ENCODE data around the gene ZNF609.

The ZNF609 gene

DNA sequence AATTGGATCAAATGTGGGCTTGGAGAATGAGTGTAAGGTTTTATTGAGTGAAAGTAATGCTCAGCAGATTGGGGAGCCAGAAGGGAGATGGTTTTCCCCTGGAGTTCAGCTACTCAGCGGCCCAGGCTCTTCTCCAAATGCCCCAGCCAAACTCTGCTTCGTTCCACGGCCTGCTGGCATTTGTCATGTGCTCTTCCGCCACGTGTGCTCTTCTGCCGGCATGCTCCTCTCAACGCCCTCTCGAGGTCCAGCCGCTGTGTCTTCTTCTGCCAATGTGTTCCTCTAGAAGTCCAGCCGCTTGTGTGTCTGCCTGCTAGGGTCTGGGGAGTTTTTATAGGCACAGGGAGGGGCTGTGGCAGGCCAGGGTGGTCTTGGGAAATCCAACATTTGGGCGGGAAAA lies 158.2 kb downstream of the ZNF609 start:
- TF ChIP-seq, protein P1, sequence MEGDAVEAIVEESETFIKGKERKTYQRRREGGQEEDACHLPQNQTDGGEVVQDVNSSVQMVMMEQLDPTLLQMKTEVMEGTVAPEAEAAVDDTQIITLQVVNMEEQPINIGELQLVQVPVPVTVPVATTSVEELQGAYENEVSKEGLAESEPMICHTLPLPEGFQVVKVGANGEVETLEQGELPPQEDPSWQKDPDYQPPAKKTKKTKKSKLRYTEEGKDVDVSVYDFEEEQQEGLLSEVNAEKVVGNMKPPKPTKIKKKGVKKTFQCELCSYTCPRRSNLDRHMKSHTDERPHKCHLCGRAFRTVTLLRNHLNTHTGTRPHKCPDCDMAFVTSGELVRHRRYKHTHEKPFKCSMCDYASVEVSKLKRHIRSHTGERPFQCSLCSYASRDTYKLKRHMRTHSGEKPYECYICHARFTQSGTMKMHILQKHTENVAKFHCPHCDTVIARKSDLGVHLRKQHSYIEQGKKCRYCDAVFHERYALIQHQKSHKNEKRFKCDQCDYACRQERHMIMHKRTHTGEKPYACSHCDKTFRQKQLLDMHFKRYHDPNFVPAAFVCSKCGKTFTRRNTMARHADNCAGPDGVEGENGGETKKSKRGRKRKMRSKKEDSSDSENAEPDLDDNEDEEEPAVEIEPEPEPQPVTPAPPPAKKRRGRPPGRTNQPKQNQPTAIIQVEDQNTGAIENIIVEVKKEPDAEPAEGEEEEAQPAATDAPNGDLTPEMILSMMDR (IDR thresholded peaks at IDR 0.05; ENCODE audit: control insufficient read depth, insufficient read depth, low read depth, low read length, missing control alignments): no peak
- no peak for DNase-seq (ENCODE audit: low read depth)
- H3K4me3 ChIP-seq (ENCODE audit: control insufficient read depth, low read depth, low read length): no peak overlapping the region

DNA sequence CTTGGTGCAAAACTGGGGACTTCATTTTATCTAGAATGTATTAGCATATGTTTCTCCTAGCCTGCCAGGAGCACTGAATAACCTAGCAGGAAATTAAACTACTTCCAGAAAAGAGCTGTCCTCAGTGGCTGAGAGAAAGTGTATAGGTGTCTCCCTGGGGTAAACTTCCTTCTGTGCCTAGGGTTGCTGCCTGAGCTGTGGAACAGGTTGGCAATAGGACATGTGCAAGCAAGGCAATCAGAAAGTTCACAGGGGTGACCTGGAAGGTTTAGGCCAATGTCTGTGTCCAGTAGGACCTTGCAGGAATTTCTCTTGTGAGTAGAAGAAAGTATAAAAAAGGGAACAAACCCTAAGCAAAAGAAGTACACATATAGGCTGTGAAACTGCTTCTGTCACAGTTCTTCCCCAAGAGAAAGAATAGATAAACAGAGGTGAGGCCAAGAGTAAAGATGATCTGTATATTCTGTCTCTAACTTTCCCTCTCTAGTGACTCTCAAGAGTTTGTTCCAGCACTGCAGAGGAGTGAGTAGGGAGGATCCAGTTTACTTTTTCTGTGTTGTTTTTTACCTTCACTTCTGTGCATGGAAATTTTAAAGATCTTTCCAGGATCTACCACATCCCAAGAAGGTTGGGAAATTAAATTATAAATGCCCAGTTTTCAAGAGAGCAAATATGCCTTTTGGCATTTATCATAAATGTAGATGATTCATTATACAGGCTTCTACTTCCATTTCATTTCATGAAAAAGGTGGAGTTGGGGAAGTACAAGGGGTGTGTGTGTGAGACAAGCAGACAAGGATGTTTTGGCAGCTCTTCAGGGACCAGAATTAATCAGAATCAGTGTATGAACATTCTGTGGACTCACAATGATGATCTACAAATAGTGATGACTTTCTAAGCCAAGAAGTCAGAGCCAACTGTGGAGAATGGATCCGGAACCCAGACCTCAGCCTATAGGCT lies 159.8 kb downstream of the ZNF609 start:
- no peak overlapping the region for H3K4me3 ChIP-seq (ENCODE audit: control insufficient read depth, low read depth, low read length)
- TF ChIP-seq, protein P1 (IDR thresholded peaks at IDR 0.05; ENCODE audit: control insufficient read depth, insufficient read depth, low read depth, low read length, missing control alignments): no peak
- peak; percentile 55 for DNase-seq (ENCODE audit: low read depth)

DNA sequence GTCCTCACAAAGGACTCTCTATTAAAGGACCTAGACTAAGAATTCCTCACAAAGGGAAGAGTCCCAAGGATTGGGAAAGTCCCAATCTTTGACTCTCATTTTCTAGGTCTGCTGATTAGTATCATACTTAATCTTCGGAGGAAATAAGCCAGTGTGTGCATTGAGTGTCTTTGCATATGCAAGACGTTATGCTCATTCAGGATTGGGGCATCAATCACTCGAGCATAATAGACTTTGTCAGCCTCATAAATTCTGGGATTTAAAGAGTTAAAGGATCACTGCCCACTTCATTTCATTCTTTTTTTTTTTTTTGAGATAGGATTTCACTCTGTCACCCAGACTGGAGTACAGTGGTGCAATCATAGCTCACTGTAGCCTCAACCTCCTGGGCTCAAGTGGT lies 160.7 kb downstream of the ZNF609 start:
- TF ChIP-seq, protein P1 (IDR thresholded peaks at IDR 0.05; ENCODE audit: control insufficient read depth, insufficient read depth, low read depth, low read length, missing control alignments): no peak
- DNase-seq (ENCODE audit: low read depth): no peak

DNA sequence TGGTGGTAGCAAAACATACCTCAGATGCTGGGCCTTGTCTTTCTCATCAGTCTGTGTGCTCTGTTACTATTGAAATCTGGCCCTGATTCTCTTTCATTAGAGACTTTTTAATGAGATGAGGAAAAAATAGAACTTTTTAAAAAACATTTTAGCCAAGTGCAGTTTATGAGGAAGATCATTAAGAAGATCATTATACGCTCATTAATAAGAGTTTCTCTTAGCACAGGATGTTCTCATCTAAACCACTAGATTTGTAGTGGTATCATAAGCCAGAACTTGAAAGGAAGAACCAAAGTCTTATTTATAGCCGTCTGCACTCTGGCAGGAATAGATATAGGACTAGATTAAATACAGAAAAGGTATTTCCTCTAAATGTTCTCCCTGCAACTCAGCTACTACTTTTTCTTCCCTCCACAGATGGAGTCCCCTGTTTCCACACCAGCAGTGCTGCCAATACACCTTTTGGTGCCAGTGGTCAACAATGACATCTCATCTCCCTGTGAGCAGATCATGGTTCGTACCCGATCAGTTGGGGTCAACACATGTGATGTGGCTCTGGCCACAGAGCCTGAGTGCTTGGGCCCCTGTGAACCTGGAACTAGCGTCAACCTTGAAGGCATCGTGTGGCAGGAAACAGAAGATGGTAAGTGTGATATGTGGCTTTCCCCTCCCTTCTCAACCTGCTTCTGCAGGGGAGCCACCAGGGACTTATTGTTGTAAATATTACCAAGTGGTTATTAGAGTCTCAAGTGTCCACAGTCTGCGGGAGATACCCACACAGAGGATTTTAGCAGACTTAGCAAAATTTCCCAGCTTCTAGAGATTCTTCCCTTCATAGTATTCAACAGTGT lies 162.3 kb downstream of the ZNF609 start:
- TF ChIP-seq, protein P1 (IDR thresholded peaks at IDR 0.05; ENCODE audit: control insufficient read depth, insufficient read depth, low read depth, low read length, missing control alignments): no peak
- DNase-seq (ENCODE audit: low read depth): no peak
- no peak overlapping the region for H3K4me3 ChIP-seq (ENCODE audit: control insufficient read depth, low read depth, low read length)

More for the DNA sequence above, 160.7 kb downstream of the ZNF609 start:
- H3K4me3 ChIP-seq (ENCODE audit: control insufficient read depth, low read depth, low read length): no peak overlapping the region

DNA sequence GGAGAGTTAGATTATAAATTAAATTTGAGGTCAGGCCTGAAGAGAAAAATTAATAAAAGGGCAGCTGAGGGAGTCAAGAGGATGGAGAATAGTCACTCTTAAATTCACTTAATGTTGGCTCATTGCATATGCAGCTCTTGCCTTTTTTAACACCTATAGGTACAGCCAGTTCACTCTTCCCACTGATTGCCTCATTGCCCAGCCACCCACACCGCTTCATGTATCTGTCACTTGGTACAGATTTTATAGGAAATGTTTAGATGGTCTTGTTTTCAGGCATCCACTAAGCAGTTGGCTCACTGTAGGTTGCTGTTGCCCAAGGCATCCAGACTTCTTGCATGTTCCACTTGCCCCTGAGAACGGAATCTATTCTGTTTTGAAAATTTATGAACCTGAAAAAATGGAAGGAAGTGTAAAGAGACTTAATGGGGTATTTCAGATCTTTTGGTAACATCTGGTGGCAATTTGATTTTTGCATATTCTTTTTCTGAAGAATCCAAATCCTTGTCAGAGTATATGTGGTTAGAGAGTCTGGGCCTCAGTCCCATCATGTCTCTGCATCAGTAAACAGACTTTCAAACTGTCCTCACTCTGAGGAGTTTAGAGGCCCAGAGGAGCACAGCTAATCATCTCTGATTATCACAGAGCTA lies 163.1 kb downstream of the ZNF609 start:
- DNase-seq (ENCODE audit: low read depth): peak; percentile 11
- no peak overlapping the region for H3K4me3 ChIP-seq (ENCODE audit: control insufficient read depth, low read depth, low read length)
- TF ChIP-seq, protein P1 (IDR thresholded peaks at IDR 0.05; ENCODE audit: control insufficient read depth, insufficient read depth, low read depth, low read length, missing control alignments): no peak

DNA sequence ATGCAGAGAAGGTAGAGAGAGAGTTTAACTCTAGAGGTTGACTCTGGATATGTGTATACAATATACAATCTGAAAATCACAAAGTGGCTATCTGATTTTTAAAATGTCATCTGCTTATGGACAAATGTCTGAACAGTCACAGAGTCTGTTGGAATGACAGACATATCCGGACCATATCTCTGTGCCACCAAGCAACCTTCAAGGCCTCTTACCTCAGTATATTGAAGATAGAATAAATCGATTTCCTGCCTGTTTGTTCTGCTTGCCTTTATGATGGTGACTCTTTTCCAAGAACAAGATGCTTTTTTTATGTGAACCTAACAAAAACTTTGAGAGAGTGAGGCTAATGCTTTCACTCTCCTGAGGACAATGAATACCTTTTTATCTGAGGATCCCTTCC lies 163.9 kb downstream of the ZNF609 start:
- TF ChIP-seq, protein P1 (IDR thresholded peaks at IDR 0.05; ENCODE audit: control insufficient read depth, insufficient read depth, low read depth, low read length, missing control alignments): no peak
- DNase-seq (ENCODE audit: low read depth): no peak
- H3K4me3 ChIP-seq (ENCODE audit: control insufficient read depth, low read depth, low read length): no peak overlapping the region
